RWPE2 (cell line): ENCODE results near the gene DSCAML1.

ENCODE experiments used
- ATAC-seq: fragments of 200-7000 bp; cut with Tn5 transposase; 3 replicates; pipeline ENCODE4 v1.9.1; 2021; ENCODE audit warnings: low read depth
- DNase-seq: peaks from one replicate; pipeline ENCODE4 v3.0.0-alpha.2; 2020; ENCODE audit warnings: low spot score
- H3K27ac ChIP-seq: fragments of 450-650 bp; 2 replicates; pipeline ENCODE4 v1.5.1; 2017; ENCODE audit warnings: mild to moderate bottlenecking; ENCODE audit not compliant: poor library complexity, severe bottlenecking
- H3K27me3 ChIP-seq: fragments of 250-450 bp; sonication (Bioruptor Pico); 2 replicates; pipeline ENCODE4 v1.5.1; 2021; ENCODE audit warnings: mild to moderate bottlenecking, moderate library complexity; ENCODE audit not compliant: insufficient read depth, poor library complexity, severe bottlenecking
- H3K36me3 ChIP-seq: fragments of 250-450 bp; sonication (Bioruptor Pico); 2 replicates; pipeline ENCODE4 v1.5.1; 2020; ENCODE audit warnings: low read depth, mild to moderate bottlenecking, moderate library complexity
- H3K4me1 ChIP-seq: fragments of 250-450 bp; sonication (Bioruptor Pico); 2 replicates; pipeline ENCODE4 v1.5.1; 2021; ENCODE audit warnings: mild to moderate bottlenecking, moderate library complexity; ENCODE audit not compliant: insufficient read depth, poor library complexity, severe bottlenecking
- H3K4me3 ChIP-seq: fragments of 250-450 bp; sonication (Bioruptor Pico); 2 replicates; pipeline ENCODE4 v1.5.1; 2021; ENCODE audit warnings: mild to moderate bottlenecking, moderate library complexity; ENCODE audit not compliant: severe bottlenecking
- H3K9me3 ChIP-seq: fragments of 250-450 bp; sonication (Bioruptor Pico); 2 replicates; pipeline ENCODE4 v1.5.1; 2021; ENCODE audit warnings: mild to moderate bottlenecking, moderate library complexity; ENCODE audit not compliant: severe bottlenecking
- CTCF ChIP-seq: fragments of 450-650 bp; IDR thresholded peaks from one replicate; pipeline ENCODE4 v1.5.1; 2017; ENCODE audit warnings: mild to moderate bottlenecking, moderate library complexity; ENCODE audit not compliant: poor library complexity, severe bottlenecking

Gene DSCAML1

GRCh38 chr11:117688255-117688797 lies 108.7 kb downstream of the DSCAML1 start:
- H3K4me1 ChIP-seq = no peaks in the 10 kb centered on the region
- no peak for TF ChIP-seq CTCF

GRCh38 chr11:117687776-117688175 lies 109.2 kb downstream of the DSCAML1 start:
- Histone ChIP-seq H3K27ac (no peak overlapping the region), H3K27me3 (no peaks in the 10 kb centered on the region), H3K4me1 (no peaks in the 10 kb centered on the region), H3K9me3 (no peaks in the 10 kb centered on the region), H3K36me3 (no peaks in the 10 kb centered on the region), H3K4me3 (no peak overlapping the region)
- no peak for TF ChIP-seq CTCF
- DNase-seq (no peak), ATAC-seq (no peak)

More at GRCh38 chr11:117688255-117688797, 108.7 kb downstream of the DSCAML1 start:
- Histone ChIP-seq H3K36me3 (no peaks in the 10 kb centered on the region), H3K27me3 (no peaks in the 10 kb centered on the region), H3K4me3 (no peak overlapping the region), H3K9me3 (no peaks in the 10 kb centered on the region), H3K27ac (no peak overlapping the region)
- ATAC-seq (no peak), DNase-seq (no peak)

- Histone ChIP-seq H3K9me3 (no peaks in the 10 kb centered on the region), H3K4me1 (no peaks in the 10 kb centered on the region), H3K27ac (no peak overlapping the region), H3K4me3 (no peak overlapping the region), H3K27me3 (no peaks in the 10 kb centered on the region), H3K36me3 (no peaks in the 10 kb centered on the region)
- ATAC-seq (no peak), DNase-seq (no peak)
- TF ChIP-seq CTCF = no peak
These were observed 110.3 kb downstream of the DSCAML1 start for GRCh38 chr11:117686711-117687110.

- H3K4me3 ChIP-seq = no peak overlapping the region
- ATAC-seq = no peak
- H3K9me3 ChIP-seq = no peaks in the 10 kb centered on the region
- no peaks in the 10 kb centered on the region for H3K4me1 ChIP-seq
- no peak for DNase-seq
- no peak for TF ChIP-seq CTCF
- H3K27ac ChIP-seq = no peak overlapping the region
- H3K27me3 ChIP-seq = no peaks in the 10 kb centered on the region
- no peaks in the 10 kb centered on the region for H3K36me3 ChIP-seq
These were observed 111.5 kb downstream of the DSCAML1 start for GRCh38 chr11:117685566-117685965.

- H3K4me3 ChIP-seq = no peak overlapping the region
- H3K27ac ChIP-seq = no peak overlapping the region
- ATAC-seq (no peak), DNase-seq (no peak)
- H3K36me3 ChIP-seq = no peaks in the 10 kb centered on the region
- no peaks in the 10 kb centered on the region for H3K27me3 ChIP-seq
- H3K9me3 ChIP-seq = no peaks in the 10 kb centered on the region
- H3K4me1 ChIP-seq = no peaks in the 10 kb centered on the region
- no peak for TF ChIP-seq CTCF
These were observed 112.3 kb downstream of the DSCAML1 start for GRCh38 chr11:117684731-117685130.
